Duodenal mucosa (tissue), 2 donors: ENCODE measurements around the gene ARID5B.

Source experiments
- H3K27ac ChIP-seq: one replicate; pipeline ENCODE4 v1.7.0; 2013; ENCODE audit warnings: low read depth, low read length
- H3K27me3 ChIP-seq, 2 donors: one replicate each; pipeline ENCODE4 v1.7.0; 2013; ENCODE audit warnings: low read length in 2 of 2, control low read depth in 1 of 2; ENCODE audit not compliant: insufficient read depth in 2 of 2, control insufficient read depth in 1 of 2
- H3K36me3 ChIP-seq, 2 donors: one replicate each; pipeline ENCODE4 v1.7.0; 2013; ENCODE audit warnings: low read length in 2 of 2, control low read depth in 1 of 2; ENCODE audit not compliant: insufficient read depth in 2 of 2, control insufficient read depth in 1 of 2
- H3K4me1 ChIP-seq, 2 donors: one replicate each; pipeline ENCODE4 v1.7.0; 2013; ENCODE audit warnings: low read length in 2 of 2, control low read depth in 1 of 2; ENCODE audit not compliant: insufficient read depth in 2 of 2, control insufficient read depth in 1 of 2
- H3K4me3 ChIP-seq, 2 donors: one replicate each; pipeline ENCODE4 v1.7.0; 2013; ENCODE audit warnings: low read length in 2 of 2, low read depth in 1 of 2
- H3K9ac ChIP-seq, 2 donors: one replicate each; pipeline ENCODE4 v1.7.0; 2013; ENCODE audit warnings: low read length in 2 of 2, low read depth in 1 of 2
- H3K9me3 ChIP-seq, 2 donors: one replicate each; pipeline ENCODE4 v1.7.0; 2013; ENCODE audit warnings: low read length in 2 of 2, control low read depth in 1 of 2; ENCODE audit not compliant: control insufficient read depth in 1 of 2

ARID5B gene

DNA sequence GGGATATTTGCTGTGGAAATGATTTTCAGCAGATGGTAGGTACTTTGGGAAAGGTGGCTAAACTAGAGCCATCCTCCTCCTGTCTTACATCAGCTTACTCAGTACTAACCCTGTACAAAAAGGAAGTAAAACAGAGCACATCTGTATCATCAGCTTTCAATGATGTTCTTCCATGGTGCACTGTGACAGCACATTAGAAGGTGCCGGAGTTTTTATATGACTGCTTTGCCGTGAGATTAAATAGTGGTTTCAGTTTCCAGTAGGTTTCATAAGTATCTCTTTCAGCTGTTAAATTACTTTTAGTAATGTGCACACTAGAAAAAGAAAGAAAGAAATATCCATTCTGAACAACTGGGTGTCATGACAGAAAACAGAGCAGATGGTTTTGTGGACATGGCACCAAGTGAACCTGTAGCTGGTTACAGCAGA, 86.5 kb downstream of the ARID5B start:
- no peak overlapping the region for H3K27ac ChIP-seq
- no peaks in the 10 kb centered on the region for H3K27me3 ChIP-seq
- H3K36me3 ChIP-seq, result no peaks in the 10 kb centered on the region
- H3K4me3 ChIP-seq, result peak overlapping the region in 1 of 2 donors; percentile 40
- H3K9me3 ChIP-seq, result no peaks in the 10 kb centered on the region
- peaks cover 25 to 33% of the 10 kb centered on the region in 2 donors for H3K4me1 ChIP-seq
- H3K9ac ChIP-seq, result peak overlapping the region; percentile 19 to 30

DNA sequence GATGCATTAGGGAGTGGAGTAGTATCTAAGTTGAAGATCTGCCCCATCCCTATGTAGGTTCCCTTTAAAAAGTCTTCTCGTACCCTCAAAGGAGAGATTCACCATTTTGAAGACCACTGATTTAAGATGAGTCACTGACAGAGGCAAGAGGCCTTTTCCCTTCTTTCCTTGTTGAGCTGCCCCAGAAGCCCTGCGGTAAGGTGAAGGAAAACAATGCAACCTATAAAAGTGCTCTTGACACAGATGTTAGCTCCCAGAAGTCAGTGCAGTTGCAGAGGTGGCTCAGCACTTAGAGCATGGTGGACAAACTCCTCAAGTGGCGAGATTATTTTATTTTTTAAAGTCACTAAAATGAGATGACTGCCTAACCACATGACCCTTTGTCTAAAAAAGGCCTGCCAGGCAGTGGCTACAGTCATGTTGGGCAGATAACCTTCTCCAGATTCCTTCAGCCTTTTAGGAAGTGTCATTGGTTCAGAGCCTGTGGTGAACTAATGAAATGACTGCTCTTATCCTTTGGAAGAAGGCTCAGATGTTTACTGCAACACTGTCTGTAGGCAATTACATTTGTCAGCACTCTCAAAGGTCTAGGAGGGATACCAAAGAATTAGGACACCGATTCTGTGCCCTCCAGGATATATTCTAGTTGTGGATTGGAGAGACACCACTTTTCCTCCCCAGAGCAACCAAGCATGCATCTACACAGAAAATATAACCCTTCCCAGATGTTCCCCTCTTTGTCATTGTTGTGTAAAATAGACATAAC, 88.7 kb downstream of the ARID5B start:
- Histone ChIP-seq H3K36me3 (no peaks in the 10 kb centered on the region), H3K27ac (no peak overlapping the region), H3K27me3 (no peaks in the 10 kb centered on the region), H3K9me3 (no peaks in the 10 kb centered on the region), H3K4me1 (peaks cover 34 to 52% of the 10 kb centered on the region in 2 donors), H3K4me3 (no peak overlapping the region), H3K9ac (no peak overlapping the region)

DNA sequence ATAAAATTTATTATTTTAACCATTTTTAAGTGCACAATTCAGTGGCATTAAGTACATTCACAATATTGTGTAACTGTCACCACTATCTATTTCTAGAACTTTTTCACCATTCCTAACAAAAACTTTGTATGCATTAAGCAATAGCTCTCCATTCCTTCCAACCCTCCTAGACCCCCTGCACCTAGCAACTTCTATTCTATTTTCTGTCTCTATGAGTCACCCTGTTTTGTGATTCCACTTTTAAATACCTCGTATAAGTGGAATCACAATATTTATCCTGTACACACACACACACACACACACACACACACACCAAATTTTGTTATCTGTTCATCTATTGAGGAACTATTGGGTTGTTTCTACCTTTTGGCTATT, 89.2 kb downstream of the ARID5B start:
- Histone ChIP-seq H3K4me3 (no peak overlapping the region), H3K9ac (no peak overlapping the region), H3K9me3 (no peaks in the 10 kb centered on the region), H3K27me3 (no peaks in the 10 kb centered on the region), H3K27ac (no peak overlapping the region), H3K4me1 (peaks cover 34 to 58% of the 10 kb centered on the region in 2 donors), H3K36me3 (no peaks in the 10 kb centered on the region)

DNA sequence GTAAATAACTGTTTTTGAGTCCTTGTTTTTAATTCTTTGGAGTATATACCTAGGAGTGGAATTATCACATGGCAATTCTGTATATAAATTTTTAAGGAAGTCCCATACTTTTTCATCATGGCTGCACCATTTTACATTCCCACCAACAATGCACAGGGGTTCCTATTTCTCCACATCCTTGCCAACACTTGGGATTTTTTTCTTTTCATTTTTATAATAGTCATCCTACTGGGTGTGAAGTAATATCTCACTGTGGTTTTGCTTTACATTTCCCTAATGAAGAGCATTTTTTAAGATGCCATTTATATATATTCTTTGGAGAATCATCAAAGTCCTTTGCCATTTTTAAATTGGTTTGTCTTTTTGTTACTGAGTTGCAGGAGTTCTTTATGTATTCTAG, 89.7 kb downstream of the ARID5B start:
- H3K36me3 ChIP-seq, result no peaks in the 10 kb centered on the region
- H3K27me3 ChIP-seq, result no peaks in the 10 kb centered on the region
- no peak overlapping the region for H3K27ac ChIP-seq
- no peak overlapping the region for H3K4me3 ChIP-seq
- no peak overlapping the region for H3K9ac ChIP-seq
- no peaks in the 10 kb centered on the region for H3K9me3 ChIP-seq
- H3K4me1 ChIP-seq, result peaks cover 34 to 58% of the 10 kb centered on the region in 2 donors

DNA sequence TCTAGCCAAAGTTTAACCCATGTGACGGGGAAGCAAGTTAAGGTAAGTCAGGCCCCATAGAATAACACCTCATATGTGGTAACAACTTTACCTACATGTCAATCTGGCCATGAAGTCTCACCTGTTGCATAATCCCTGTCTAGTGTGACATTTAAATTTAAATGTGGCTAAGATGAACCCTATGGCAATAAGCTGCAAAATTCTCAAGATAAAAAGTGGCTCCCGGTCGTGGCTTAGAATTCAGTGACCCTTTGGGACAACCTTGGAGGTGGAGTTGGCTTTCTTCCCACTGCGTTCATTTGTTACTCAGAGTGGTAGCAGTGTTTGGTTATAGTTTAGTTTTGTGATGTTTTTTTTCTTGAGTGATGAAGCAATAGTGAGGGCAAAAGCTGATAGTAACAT, 90.6 kb downstream of the ARID5B start:
- H3K4me1 ChIP-seq, result peaks cover 29 to 51% of the 10 kb centered on the region in 2 donors
- no peaks in the 10 kb centered on the region for H3K9me3 ChIP-seq
- no peak overlapping the region for H3K27ac ChIP-seq
- no peaks in the 10 kb centered on the region for H3K27me3 ChIP-seq
- H3K36me3 ChIP-seq, result no peaks in the 10 kb centered on the region
- no peak overlapping the region for H3K9ac ChIP-seq
- no peak overlapping the region for H3K4me3 ChIP-seq

DNA sequence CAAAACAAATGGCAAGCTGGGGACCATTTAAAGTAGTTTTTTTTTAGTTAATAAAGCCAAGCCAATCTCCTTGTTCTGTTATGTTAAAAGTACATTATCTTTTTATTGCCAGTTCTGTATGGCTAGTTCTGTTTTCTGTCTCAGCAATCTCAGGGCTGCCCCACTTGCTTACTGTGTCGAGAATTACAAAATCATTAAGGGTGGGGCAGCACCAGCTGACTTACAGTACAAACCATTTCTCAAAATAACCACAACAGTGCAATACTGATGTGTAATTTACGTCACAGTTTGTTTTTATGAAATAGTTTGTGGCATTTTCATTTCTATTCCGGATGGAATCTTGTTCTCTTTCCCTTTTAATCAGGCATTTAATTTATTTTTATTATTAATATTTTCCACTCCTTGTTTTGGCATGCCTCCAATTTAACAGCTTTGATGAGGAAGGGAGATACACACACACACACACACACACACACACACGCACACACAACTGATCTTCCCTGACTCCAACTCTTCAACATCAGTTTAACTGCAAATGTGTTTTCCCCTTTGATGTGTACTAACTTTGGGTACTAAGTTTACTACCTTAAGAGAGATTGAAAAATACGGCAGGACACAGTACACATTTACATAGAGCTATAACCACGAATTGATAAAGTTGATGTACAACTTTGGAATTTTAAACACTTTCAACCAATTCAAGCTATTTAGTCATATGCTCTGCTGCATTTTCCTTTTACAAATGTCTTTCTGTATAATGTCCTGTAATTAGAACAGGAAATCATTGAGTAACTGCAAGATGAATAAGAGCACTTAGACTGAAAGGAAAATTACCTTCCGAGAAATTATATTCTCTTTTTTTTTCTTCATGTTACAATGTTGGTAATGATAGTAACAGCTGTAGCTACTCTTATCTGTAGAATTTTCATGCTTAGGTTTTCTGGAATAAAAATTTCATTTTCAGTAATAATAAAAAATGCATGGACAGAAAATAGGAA, 91.5 kb downstream of the ARID5B start:
- Histone ChIP-seq H3K9me3 (no peaks in the 10 kb centered on the region), H3K36me3 (peaks cover 0 to 3% of the 10 kb centered on the region in 2 donors), H3K9ac (peak overlapping the region in 1 of 2 donors; percentile 41), H3K27ac (peak overlapping the region; percentile 39), H3K27me3 (no peaks in the 10 kb centered on the region), H3K4me3 (peak overlapping the region; percentile 4 to 20), H3K4me1 (peaks cover 20 to 42% of the 10 kb centered on the region in 2 donors)

DNA sequence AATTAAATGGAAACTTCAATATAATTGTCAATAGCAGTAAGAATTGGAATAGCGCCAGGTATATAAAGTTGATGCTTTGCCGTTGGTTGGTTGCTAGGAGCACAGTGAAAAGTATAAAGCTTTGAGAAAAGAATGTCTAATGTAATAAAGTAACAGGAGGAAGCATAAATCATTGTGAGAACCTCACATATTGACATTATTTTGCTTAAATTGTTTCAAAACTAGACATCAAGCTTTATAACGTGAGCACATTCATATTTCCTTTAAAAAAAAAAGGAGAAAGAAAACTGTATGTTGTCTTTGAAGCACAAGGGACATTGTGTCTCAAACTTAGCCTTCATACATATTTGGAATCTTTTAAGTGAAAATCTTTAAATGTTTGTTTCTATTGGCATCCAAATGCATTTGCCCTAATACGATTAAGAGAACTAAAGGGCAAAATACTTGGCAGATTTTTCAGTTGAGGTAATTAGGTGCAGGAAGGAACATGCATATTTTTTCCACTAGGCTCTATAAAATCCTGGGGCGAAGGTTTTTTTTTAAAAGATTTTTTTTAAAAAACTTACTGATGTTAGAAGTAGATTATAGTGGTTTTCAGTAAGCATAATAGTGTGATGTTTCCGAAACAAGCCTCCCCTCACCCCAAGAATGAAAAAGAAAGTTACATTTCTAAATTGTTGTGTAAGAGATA, 92.4 kb downstream of the ARID5B start:
- Histone ChIP-seq H3K27ac (no peak overlapping the region), H3K4me3 (peak overlapping the region in 1 of 2 donors; percentile 20), H3K4me1 (peaks cover 20 to 35% of the 10 kb centered on the region in 2 donors), H3K9me3 (no peaks in the 10 kb centered on the region), H3K36me3 (peaks cover 0 to 6% of the 10 kb centered on the region in 2 donors), H3K27me3 (no peaks in the 10 kb centered on the region), H3K9ac (no peak overlapping the region)

DNA sequence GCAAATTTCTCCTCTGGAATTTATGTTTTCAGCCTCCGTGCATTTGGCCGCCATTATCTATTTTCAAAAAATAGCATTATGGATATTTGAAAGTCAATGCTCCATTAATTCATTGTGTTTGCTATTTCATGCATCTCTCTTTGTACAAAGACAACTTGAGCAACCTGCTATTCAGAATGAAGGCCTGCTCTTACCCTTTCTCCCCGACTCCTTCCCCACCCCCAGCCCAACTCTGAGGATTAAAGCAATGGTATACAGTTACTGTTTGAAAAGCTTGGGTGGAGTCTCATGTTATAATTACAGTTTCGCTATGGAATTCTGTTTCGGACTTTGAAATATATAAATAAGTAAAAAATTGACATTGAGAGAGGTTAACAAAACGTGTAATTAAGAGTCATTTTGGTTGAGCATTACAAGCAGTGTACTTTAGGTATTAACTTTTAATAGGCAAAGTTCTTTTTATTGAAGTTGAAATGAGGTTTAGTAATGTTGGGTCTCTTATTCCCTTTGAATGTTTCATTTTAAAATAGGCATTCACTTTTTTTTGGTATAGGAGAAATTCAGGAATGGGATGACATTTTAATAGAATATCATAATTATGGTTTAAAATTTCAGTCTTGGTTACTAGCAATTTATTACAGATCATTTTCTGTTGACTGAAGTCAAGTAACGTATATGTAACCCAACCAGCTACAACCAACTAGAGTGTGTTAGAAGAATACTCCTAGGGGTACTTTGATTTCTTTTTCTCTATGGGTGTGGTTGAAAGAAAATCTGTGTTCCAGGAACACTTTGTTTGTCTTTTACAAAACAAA, 93.1 kb downstream of the ARID5B start:
- H3K27ac ChIP-seq, result no peak overlapping the region
- no peaks in the 10 kb centered on the region for H3K27me3 ChIP-seq
- H3K4me3 ChIP-seq, result peak overlapping the region in 1 of 2 donors; percentile 25
- no peaks in the 10 kb centered on the region for H3K9me3 ChIP-seq
- H3K36me3 ChIP-seq, result peaks cover 0 to 6% of the 10 kb centered on the region in 2 donors
- H3K9ac ChIP-seq, result no peak overlapping the region
- H3K4me1 ChIP-seq, result peaks cover 20 to 35% of the 10 kb centered on the region in 2 donors

DNA sequence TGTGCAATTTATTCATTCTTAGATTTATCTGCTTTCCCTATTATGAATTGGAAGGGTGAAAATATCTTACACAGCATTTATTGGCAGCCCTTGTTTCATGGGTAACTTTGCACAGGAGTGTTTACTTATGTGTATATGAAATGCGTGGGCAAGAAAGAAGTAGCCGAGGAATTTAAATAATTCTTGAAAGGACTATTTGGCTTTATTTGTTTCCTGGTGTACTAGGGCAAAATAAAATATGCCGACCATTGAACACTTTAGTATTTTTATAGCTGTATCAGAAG, 93.7 kb downstream of the ARID5B start:
- H3K4me1 ChIP-seq, result peaks cover 20 to 35% of the 10 kb centered on the region in 2 donors
- H3K27ac ChIP-seq, result no peak overlapping the region
- H3K27me3 ChIP-seq, result no peaks in the 10 kb centered on the region
- H3K36me3 ChIP-seq, result peaks cover 3 to 6% of the 10 kb centered on the region in 2 donors
- no peak overlapping the region for H3K9ac ChIP-seq
- no peaks in the 10 kb centered on the region for H3K9me3 ChIP-seq
- H3K4me3 ChIP-seq, result no peak overlapping the region
